ENCODE measurements around the gene FGF12. TPM values are rescaled to one million over a fixed set of nuclear protein-coding genes. Genes with fewer than 3 reads are reported as not detected.

FGF12 gene
- polyA plus RNA-seq, 2 of the 4 experiments (the other 2 are of a cell fraction): 0.63 to 1.1 TPM

GRCh38 chr3:192490720-192491119, 236.6 kb downstream of the FGF12 start:
- Histone ChIP-seq H3K4me3 (no peak overlapping the region), H3K4me1 (no peaks in the 10 kb centered on the region), H3K27ac (no peak overlapping the region), H3K9me3 (no peaks in the 10 kb centered on the region), H3K4me2 (no peak overlapping the region)
- no peak for DNase-seq (ENCODE audit: low read depth in 1 of 2, low spot score in 1 of 2)
- ChIA-PET CTCF (no interaction called here), POLR2A (no interaction called here)
- 49% methylated on average over 4 of the region's 4 CpGs for WGBS (ENCODE audit: missing lambda C conversion rate)
- ATAC-seq: no peak
- no peak for FAIRE-seq
- TF ChIP-seq NPAS2 (CRISPR knock-in tag; IDR thresholded peaks at IDR 0.05; ENCODE audit: borderline replicate concordance) (no peak), BHLHE40 (IDR thresholded peaks at IDR 0.05; ENCODE audit: low read depth, low read length) (no peak), NR3C1 (IDR thresholded peaks at IDR 0.05) (no peak), RNF2 (IDR thresholded peaks at IDR 0.05; ENCODE audit: borderline replicate concordance, low read depth) (no peak), GATA3 (IDR thresholded peaks at IDR 0.05; ENCODE audit: borderline replicate concordance) (no peak)

- CTCF ChIA-PET: no interaction called here
- POLR2A ChIA-PET: no interaction called here
Observed at GRCh38 chr3:192489579-192489978, 237.8 kb downstream of the FGF12 start.

GRCh38 chr3:192487033-192487432, 240.3 kb downstream of the FGF12 start:
- POLR2A ChIA-PET: no interaction called here
- WGBS (ENCODE audit: missing lambda C conversion rate): 82% methylated on average over 3 of the region's 3 CpGs
- FAIRE-seq: no peak

More at GRCh38 chr3:192489579-192489978, 237.8 kb downstream of the FGF12 start:
- Histone ChIP-seq H3K9me3 (no peaks in the 10 kb centered on the region), H3K27ac (no peak overlapping the region), H3K4me3 (no peak overlapping the region), H3K4me2 (no peak overlapping the region), H3K4me1 (no peaks in the 10 kb centered on the region)
- FAIRE-seq (no peak), DNase-seq (ENCODE audit: low read depth in 1 of 2, low spot score in 1 of 2) (no peak), ATAC-seq (no peak)
- whole genome bisulfite sequencing (ENCODE audit: missing lambda C conversion rate): 15% methylated on average over 2 of the region's 2 CpGs
- TF ChIP-seq CHD2 (IDR thresholded peaks at IDR 0.05; ENCODE audit: low read length, partially characterized antibody): no peak

DNA sequence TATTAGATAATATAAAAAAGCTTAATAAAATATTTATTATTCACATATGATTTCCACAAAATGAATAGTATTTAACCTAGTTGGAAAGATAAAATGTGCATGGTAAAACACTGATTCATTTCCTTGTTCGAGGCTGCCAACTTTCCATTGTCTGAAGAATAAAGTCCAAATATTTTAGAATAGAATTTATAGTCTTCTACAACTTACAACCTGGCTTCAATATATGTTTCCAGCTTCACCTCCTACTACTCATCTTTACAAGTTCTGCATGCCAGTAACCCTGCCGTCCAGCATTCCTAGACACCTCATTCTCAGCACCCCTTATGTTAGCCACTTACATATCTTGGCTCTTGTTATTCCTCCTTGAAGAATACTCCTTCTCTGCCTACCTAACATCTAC, 244.5 kb downstream of the FGF12 start:
- DNase-seq (ENCODE audit: low read depth in 1 of 2, low spot score in 1 of 2) (no peak), FAIRE-seq (no peak), ATAC-seq (no peak)
- Histone ChIP-seq H3K4me2 (peak overlapping the region; percentile 38; the same call in 2 of the 3 replicates), H3K4me3 (no peak overlapping the region), H3K4me1 (no peaks in the 10 kb centered on the region), H3K27ac (no peak overlapping the region), H3K9me3 (no peaks in the 10 kb centered on the region)
- TF ChIP-seq KDM5A (IDR thresholded peaks at IDR 0.05) (no peak), BCL3 (IDR thresholded peaks at IDR 0.05) (no peak), HOXA7 (CRISPR knock-in tag; IDR thresholded peaks at IDR 0.05) (no peak), FOXS1 (CRISPR knock-in tag; IDR thresholded peaks at IDR 0.05) (no peak)
- WGBS (ENCODE audit: missing lambda C conversion rate): 30% methylated on average over 2 of the region's 2 CpGs
- POLR2A ChIA-PET: no interaction called here
- CTCF ChIA-PET: no interaction called here

More at GRCh38 chr3:192487033-192487432, 240.3 kb downstream of the FGF12 start:
- CTCF ChIA-PET: no interaction called here
- no peak overlapping the region for H3K4me2 ChIP-seq
- no peak for ATAC-seq
- TF ChIP-seq MYC (IDR thresholded peaks at IDR 0.05; ENCODE audit: borderline replicate concordance, low read length): no peak
- no peak for TF ChIP-seq BHLHE40 (IDR thresholded peaks at IDR 0.05; ENCODE audit: low read depth, low read length)
- no peaks in the 10 kb centered on the region for H3K4me1 ChIP-seq
- H3K27ac ChIP-seq: no peak overlapping the region
- no peak overlapping the region for H3K4me3 ChIP-seq
- no peak for DNase-seq (ENCODE audit: low read depth in 1 of 2, low spot score in 1 of 2)
- H3K9me3 ChIP-seq: no peaks in the 10 kb centered on the region

DNA sequence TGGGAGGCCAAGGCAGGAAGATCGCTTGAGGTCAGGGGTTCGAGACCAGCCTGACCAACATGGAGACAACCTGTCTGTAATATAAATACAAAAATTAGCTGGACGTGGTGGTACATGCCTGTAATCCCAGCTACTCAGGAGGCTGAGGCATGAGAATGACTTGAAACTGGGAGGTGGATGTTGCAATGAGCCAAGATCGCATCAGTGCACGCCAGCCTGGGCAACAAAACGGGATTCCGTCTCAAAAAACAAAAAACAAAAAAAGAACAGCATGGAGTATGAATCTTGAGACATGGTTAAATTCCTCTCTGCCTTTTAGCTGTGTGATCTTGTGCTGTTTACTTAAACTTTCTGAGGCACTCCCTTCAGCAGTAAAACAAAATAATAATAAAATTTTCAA, 244.9 kb downstream of the FGF12 start:
- 28% methylated on average over 7 of the region's 7 CpGs for WGBS (ENCODE audit: missing lambda C conversion rate)
- Histone ChIP-seq H3K4me3 (no peak overlapping the region), H3K9me3 (no peaks in the 10 kb centered on the region), H3K4me1 (no peaks in the 10 kb centered on the region), H3K27ac (no peak overlapping the region), H3K4me2 (no peak overlapping the region)
- no peak for FAIRE-seq
- POLR2A ChIA-PET: no interaction called here
- TF ChIP-seq KDM5A (IDR thresholded peaks at IDR 0.05): no peak
- no peak for TF ChIP-seq BCL3 (IDR thresholded peaks at IDR 0.05)
- no peak for TF ChIP-seq NFE2L2 (conservative IDR thresholded peaks at IDR 0.05; ENCODE audit: low read length)
- no peak for TF ChIP-seq FOXS1 (CRISPR knock-in tag; IDR thresholded peaks at IDR 0.05)
- no peak for TF ChIP-seq FOSL2 (IDR thresholded peaks at IDR 0.05)
- TF ChIP-seq FOSL2 (CRISPR knock-in tag; IDR thresholded peaks at IDR 0.05): no peak
- TF ChIP-seq SMC3 (IDR thresholded peaks at IDR 0.05): no peak
- ATAC-seq: no peak
- CTCF ChIA-PET: no interaction called here
- DNase-seq (ENCODE audit: low read depth in 1 of 2, low spot score in 1 of 2): no peak

Measured in A549 (cell line).